Cardiac muscle cell (in vitro differentiated cells and primary cell): ENCODE results near the gene ASB7. TPM values are rescaled to one million over a fixed set of nuclear protein-coding genes. Genes with fewer than 3 reads are reported as not detected.

Experiments
- DNase-seq, 2 donors: peaks; one replicate each; pipeline versions ENCODE4 v3.0.0 to v3.0.0-alpha.2; 2010 to 2017; ENCODE audit warnings: low read depth in 1 of 2, low spot score in 1 of 2
- H3K27ac ChIP-seq: fragments of 200-600 bp; sonication (generic); 2 replicates; pipeline ENCODE4 v1.5.1; 2016
- H3K27me3 ChIP-seq: fragments of 200-600 bp; sonication (generic); 2 replicates; pipeline ENCODE4 v1.6.0; 2016; ENCODE audit warnings: control low read depth
- H3K36me3 ChIP-seq: fragments of 200-600 bp; sonication (generic); 2 replicates; pipeline ENCODE4 v1.5.1; 2016; ENCODE audit warnings: control low read depth
- H3K4me1 ChIP-seq: fragments of 200-600 bp; sonication (generic); 2 replicates; pipeline ENCODE4 v1.8.1; 2017; ENCODE audit warnings: low read depth, mild to moderate bottlenecking, mixed run types
- H3K4me3 ChIP-seq: fragments of 200-600 bp; sonication (generic); 2 replicates; pipeline ENCODE4 v1.5.1; 2016; ENCODE audit warnings: mild to moderate bottlenecking
- H3K9me3 ChIP-seq: fragments of 200-600 bp; sonication (generic); 2 replicates; pipeline ENCODE4 v1.5.1; 2017; ENCODE audit warnings: low read depth, mild to moderate bottlenecking, control low read depth
- CTCF ChIP-seq: IDR thresholded peaks from 2 replicates; pipeline ENCODE4 v1.5.1; 2012; ENCODE audit warnings: low read depth, mild to moderate bottlenecking, low read length
- polyA plus RNA-seq: library from polyadenylated mRNA; unstranded; fragments of >200 nt; fragmentation: Nextera tagmentation; extraction: Ambion mirVana; gene quantifications from 2 replicates; pipeline ENCODE4 v1.2.1, GENCODE V29; 2016
- total RNA-seq: library from RNA; depleted of rRNA; stranded (reverse); fragments of >200 nt; gene quantifications from 2 replicates; pipeline ENCODE4 v1.2.3, GENCODE V29; 2016

The ASB7 gene
- total and polyA plus RNA-seq, 2 experiments from 2014 or later = 6.8 to 19.2 TPM

DNA sequence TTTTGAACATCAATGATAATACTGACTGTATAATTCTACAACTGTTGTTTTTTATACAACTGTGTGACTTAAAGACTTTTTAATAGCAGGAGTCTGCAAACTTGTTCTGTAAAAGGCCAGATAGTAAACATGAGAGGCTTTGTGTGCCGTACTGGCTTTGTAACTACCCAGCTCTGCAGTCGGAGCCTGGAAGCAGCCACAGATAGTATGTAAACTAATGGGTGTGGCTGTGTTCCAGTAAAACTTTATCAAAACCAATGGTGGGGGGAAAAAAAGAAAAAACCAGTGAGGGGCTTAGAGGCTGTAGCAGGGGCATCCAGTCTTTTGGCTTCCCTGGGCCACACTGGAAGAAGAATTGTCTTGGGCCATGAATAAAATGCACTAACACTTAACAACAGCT, 11.9 kb downstream of the ASB7 start:
- no peak overlapping the region for H3K27ac ChIP-seq
- no peak for DNase-seq
- H3K27me3 ChIP-seq = no peaks in the 10 kb centered on the region
- H3K36me3 ChIP-seq = peaks cover 33% of the 10 kb centered on the region
- H3K4me3 ChIP-seq = no peak overlapping the region
- TF ChIP-seq CTCF = no peak
- H3K9me3 ChIP-seq = no peaks in the 10 kb centered on the region
- H3K4me1 ChIP-seq = no peaks in the 10 kb centered on the region

- no peak overlapping the region for H3K4me3 ChIP-seq
- H3K27ac ChIP-seq = no peak overlapping the region
- H3K27me3 ChIP-seq = no peaks in the 10 kb centered on the region
- no peaks in the 10 kb centered on the region for H3K4me1 ChIP-seq
- DNase-seq = no peak
- peaks cover 28% of the 10 kb centered on the region for H3K36me3 ChIP-seq
- TF ChIP-seq CTCF = no peak
- no peaks in the 10 kb centered on the region for H3K9me3 ChIP-seq
Observed at GRCh38 chr15:100614918-100615317, 12.5 kb downstream of the ASB7 start.

DNA sequence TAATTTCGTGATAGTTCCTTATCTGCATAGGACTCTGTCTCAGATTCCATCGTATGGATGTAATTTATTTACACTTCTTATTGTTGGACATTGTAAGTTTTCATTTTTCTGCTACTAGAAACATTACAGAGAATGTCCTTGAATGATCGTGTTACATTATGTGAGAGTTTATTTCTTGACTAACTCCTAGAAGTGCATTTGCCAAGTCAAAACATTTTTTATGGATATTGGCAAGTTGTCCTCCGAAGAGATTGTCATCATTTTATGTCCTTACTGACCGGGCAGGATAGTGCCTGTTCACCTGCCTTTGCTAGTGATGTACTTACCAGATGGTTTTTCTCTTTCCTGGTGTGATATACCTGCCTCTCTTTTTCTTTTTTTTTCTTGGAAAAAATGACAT, 13.4 kb downstream of the ASB7 start:
- no peak for DNase-seq
- Histone ChIP-seq H3K4me3 (no peak overlapping the region), H3K9me3 (no peaks in the 10 kb centered on the region), H3K27ac (no peak overlapping the region), H3K4me1 (no peaks in the 10 kb centered on the region), H3K27me3 (no peaks in the 10 kb centered on the region), H3K36me3 (peaks cover 23% of the 10 kb centered on the region)
- TF ChIP-seq CTCF = no peak

GRCh38 chr15:100616700-100617099, 14.3 kb downstream of the ASB7 start:
- TF ChIP-seq CTCF = no peak
- H3K36me3 ChIP-seq = peaks cover 20% of the 10 kb centered on the region
- no peaks in the 10 kb centered on the region for H3K9me3 ChIP-seq
- no peaks in the 10 kb centered on the region for H3K27me3 ChIP-seq
- no peak for DNase-seq
- H3K27ac ChIP-seq = no peak overlapping the region
- H3K4me3 ChIP-seq = no peak overlapping the region
- H3K4me1 ChIP-seq = no peaks in the 10 kb centered on the region

DNA sequence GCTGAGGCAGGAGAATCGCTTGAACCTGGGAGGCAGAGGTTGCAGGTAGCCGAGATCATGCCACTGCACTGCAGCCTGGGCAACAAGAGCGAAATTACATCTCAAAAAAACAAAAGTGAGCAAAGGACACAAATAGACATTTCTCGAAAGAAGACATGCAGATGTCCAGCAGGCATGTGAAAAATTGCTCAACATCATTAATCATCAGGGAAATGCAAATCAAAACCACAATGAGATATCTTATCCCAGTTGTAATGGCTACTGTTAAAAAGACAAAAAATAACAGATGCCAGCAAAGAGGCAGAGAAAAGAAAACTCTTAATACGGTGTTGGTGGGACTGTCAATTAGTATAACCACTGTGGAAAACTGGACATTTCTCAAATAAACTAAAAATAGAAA, 20.9 kb downstream of the ASB7 start:
- Histone ChIP-seq H3K4me3 (no peak overlapping the region), H3K9me3 (no peaks in the 10 kb centered on the region), H3K4me1 (peaks cover 9% of the 10 kb centered on the region), H3K27ac (no peak overlapping the region), H3K27me3 (no peaks in the 10 kb centered on the region), H3K36me3 (peaks cover 2% of the 10 kb centered on the region)
- no peak for TF ChIP-seq CTCF
- peak in 1 of 2 donors; percentile 82 for DNase-seq

DNA sequence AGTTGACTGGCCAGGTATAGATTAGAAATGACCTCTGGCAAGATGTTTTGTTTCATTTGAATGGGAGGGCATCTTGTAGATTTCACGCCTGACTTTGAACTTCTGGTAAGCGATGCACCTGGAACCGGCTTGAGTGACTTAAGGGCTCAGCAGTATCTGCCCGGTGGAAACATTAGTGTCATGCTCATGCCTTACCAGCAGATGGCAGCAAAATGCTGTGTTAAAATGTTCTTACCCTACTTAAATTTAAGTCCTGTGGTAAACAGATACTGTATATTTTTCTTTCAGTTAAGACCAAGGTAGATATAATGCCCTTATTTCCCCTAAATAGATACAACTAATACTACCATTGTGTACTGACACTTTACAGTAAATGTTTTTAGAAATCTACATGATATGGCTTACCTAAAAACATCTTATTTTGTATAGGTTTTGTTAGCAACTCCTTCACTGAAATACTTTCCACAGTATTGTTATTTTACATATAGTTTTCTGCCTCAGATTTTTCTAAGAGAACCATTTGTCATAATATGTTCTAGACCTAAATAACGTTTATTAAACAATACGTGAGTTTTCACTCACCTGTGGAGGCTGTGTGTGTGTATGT, 25.5 kb downstream of the ASB7 start:
- H3K4me3 ChIP-seq = no peak overlapping the region
- no peak overlapping the region for H3K27ac ChIP-seq
- DNase-seq = peak; percentile 66 to 88
- TF ChIP-seq CTCF = peak; percentile 71
- peaks cover 18% of the 10 kb centered on the region for H3K4me1 ChIP-seq
- H3K27me3 ChIP-seq = no peaks in the 10 kb centered on the region
- peaks cover 15% of the 10 kb centered on the region for H3K36me3 ChIP-seq
- no peaks in the 10 kb centered on the region for H3K9me3 ChIP-seq
